IPS DF 6.9 (cell line): ENCODE data around the gene KCNB1.

Experiments used
- DNase-seq: peaks from one replicate; pipeline ENCODE4 v3.0.0-alpha.2; 2013; ENCODE audit warnings: low read depth, low spot score
- H3K27ac ChIP-seq: one replicate; pipeline ENCODE4 v1.5.1; 2013; ENCODE audit warnings: low read length, control low read depth
- H3K27me3 ChIP-seq: 2 replicates; pipeline ENCODE4 v1.6.1; 2013; ENCODE audit warnings: mild to moderate bottlenecking, low read length; ENCODE audit not compliant: control insufficient read depth, insufficient read depth
- H3K36me3 ChIP-seq: 2 replicates; pipeline ENCODE4 v1.6.1; 2013; ENCODE audit warnings: low read length; ENCODE audit not compliant: control insufficient read depth, insufficient read depth
- H3K4me1 ChIP-seq: 2 replicates; pipeline ENCODE4 v1.6.1; 2013; ENCODE audit warnings: low read length; ENCODE audit not compliant: control insufficient read depth, insufficient read depth
- H3K4me3 ChIP-seq: 2 replicates; pipeline ENCODE4 v1.5.1; 2013; ENCODE audit warnings: mild to moderate bottlenecking, low read length
- H3K9me3 ChIP-seq: 2 replicates; pipeline ENCODE4 v1.6.1; 2013; ENCODE audit warnings: low read length, inconsistent platforms; ENCODE audit not compliant: control insufficient read depth, insufficient read depth
- WGBS: extraction: QIAGEN DNeasy Blood & Tissue Kit; methylation state at CpG from one replicate; pipeline ENCODE4 v1.1.7; 2013; ENCODE audit warnings: mixed read lengths, missing lambda C conversion rate; ENCODE audit not compliant: insufficient read length, insufficient coverage; 5-methylcytosine and 5-hydroxymethylcytosine counted together

Gene KCNB1

DNA sequence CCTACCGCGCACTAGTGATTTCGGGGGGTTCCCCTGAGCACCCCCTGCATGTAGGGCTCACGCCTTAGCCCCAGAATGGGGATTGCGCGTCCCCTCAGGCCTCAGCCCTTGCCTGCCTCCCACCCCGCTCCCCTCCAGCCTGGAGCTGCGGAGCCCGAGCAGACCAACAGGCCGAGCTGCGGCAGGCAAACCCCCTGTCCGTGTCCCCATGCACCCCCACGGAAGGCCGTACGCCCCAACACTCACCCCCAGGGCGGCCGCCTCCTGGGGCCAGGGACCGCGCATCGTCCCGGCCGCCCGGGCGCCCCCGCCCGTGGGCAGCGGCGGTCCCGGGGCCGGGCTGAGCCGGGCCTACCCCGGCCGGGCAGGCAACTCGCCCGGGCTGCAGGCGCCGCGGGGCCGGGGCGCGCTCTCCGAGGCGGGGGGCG, 1.2 kb upstream of the KCNB1 start:
- H3K4me3 ChIP-seq, result peak overlapping the region; percentile 50; the same call in 1 of the 2 replicates
- no CpG with 5 or more reads among the region's 44 CpGs for WGBS
- no peaks in the 10 kb centered on the region for H3K27me3 ChIP-seq
- DNase-seq, result no peak
- H3K36me3 ChIP-seq, result no peaks in the 10 kb centered on the region; the same call in 1 of the 2 replicates
- H3K4me1 ChIP-seq, result peaks cover 2% of the 10 kb centered on the region; the same call in 1 of the 2 replicates
- no peak overlapping the region for H3K27ac ChIP-seq
- H3K9me3 ChIP-seq, result no peaks in the 10 kb centered on the region

DNA sequence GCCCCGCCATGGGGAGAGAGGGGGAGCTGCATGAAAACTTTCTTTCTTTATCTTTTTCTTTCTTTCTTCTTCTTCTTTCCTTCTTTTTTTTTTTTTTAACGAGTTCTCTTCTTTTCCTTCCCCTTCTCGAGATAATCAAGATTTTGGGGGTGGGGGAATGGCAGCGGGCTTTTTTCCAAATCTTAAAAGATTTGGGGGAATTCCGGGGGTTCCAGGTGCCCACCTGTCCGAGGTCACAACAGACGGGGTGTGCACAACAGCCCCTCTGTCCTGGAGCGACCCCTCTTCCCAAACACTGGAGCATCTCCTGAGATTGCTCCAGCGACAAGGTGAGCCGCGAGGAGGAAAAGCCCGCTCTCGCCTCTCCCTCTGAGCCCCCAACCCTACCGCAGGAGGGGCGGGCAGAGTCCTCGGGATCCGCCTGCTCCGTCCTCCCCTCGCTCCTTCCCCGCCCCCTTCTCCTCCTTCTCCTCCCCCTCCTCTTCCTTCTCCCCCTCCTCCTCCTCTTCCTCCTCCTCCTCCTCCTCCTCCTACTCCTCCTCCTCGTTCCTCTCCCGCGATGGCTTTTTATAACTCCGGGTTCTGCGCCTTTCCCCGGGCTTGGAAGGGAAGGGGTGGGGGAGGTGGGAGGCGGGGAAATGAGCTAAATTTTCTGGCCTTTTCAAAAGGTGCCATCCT, 689 bp upstream of the KCNB1 start:
- Histone ChIP-seq H3K4me3 (peak overlapping the region; percentile 50; the same call in 1 of the 2 replicates), H3K27ac (no peak overlapping the region), H3K9me3 (no peaks in the 10 kb centered on the region), H3K36me3 (no peaks in the 10 kb centered on the region; the same call in 1 of the 2 replicates), H3K4me1 (peaks cover 2% of the 10 kb centered on the region; the same call in 1 of the 2 replicates), H3K27me3 (no peaks in the 10 kb centered on the region)
- WGBS, result no CpG with 5 or more reads among the region's 27 CpGs
- no peak for DNase-seq

DNA sequence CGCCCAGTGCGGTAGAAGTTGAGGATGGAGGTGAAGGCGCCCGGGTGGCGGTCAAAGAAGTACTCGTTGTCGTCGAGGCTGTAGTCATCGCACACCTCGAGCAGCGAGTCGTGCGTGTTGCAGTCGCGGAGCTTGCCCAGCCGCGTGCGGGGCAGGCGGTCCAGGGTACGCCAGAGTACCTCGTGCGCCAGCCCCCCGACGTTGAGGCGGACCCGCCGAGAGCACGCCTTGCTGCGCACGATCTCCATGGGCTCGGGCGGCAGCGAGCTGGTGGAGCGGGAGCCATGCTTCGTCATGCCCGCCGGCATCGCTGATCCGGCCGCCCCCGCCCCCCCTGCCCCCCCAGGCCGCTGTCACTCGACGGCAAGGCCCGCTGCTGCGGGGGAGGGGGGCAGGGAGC, 295 bp downstream of the KCNB1 start:
- DNase-seq, result no peak
- Histone ChIP-seq H3K27me3 (no peaks in the 10 kb centered on the region), H3K9me3 (no peaks in the 10 kb centered on the region), H3K36me3 (no peaks in the 10 kb centered on the region; the same call in 1 of the 2 replicates), H3K4me1 (peaks cover 2% of the 10 kb centered on the region; the same call in 1 of the 2 replicates), H3K27ac (no peak overlapping the region), H3K4me3 (no peak overlapping the region)
- WGBS, result no CpG with 5 or more reads among the region's 46 CpGs

DNA sequence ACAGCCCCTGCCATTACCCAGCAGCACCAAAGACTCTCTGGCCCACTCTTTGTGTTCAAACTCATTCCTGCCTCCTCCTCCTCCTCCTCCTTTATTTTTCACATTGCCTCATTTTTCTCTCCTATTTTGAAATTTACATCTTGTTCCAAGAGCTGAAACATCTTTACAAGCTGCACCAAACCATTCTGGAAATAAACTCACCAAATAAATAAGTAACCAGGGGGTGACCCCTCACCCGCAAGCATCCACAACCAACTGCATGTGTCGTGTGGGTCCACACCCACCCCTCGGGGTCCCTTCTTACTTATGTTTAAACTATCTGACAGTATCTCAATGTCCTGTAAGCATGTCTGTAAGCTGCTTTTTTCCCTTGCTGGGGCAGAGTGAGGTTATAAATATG, 1.4 kb downstream of the KCNB1 start:
- no CpG with 5 or more reads among the region's 3 CpGs for WGBS
- Histone ChIP-seq H3K4me3 (no peak overlapping the region), H3K27ac (no peak overlapping the region), H3K4me1 (peaks cover 2% of the 10 kb centered on the region; the same call in 1 of the 2 replicates), H3K27me3 (no peaks in the 10 kb centered on the region), H3K9me3 (no peaks in the 10 kb centered on the region), H3K36me3 (no peaks in the 10 kb centered on the region; the same call in 1 of the 2 replicates)
- no peak for DNase-seq

GRCh38 chr20:49480236-49480635, 2.2 kb downstream of the KCNB1 start:
- no peak overlapping the region for H3K4me3 ChIP-seq
- no peaks in the 10 kb centered on the region; the same call in 1 of the 2 replicates for H3K36me3 ChIP-seq
- no CpG with 5 or more reads among the region's 3 CpGs for WGBS
- peaks cover 2% of the 10 kb centered on the region; the same call in 1 of the 2 replicates for H3K4me1 ChIP-seq
- no peaks in the 10 kb centered on the region for H3K9me3 ChIP-seq
- no peak for DNase-seq
- H3K27me3 ChIP-seq, result no peaks in the 10 kb centered on the region
- no peak overlapping the region for H3K27ac ChIP-seq

- Histone ChIP-seq H3K4me1 (peaks cover 2% of the 10 kb centered on the region; the same call in 1 of the 2 replicates), H3K27me3 (no peaks in the 10 kb centered on the region), H3K9me3 (no peaks in the 10 kb centered on the region), H3K4me3 (no peak overlapping the region), H3K27ac (no peak overlapping the region), H3K36me3 (no peaks in the 10 kb centered on the region; the same call in 1 of the 2 replicates)
- DNase-seq, result no peak
- WGBS, result no CpG with 5 or more reads among the region's 6 CpGs
Measured at GRCh38 chr20:49479785-49480184, 2.7 kb downstream of the KCNB1 start.

GRCh38 chr20:49478754-49479689, 3.4 kb downstream of the KCNB1 start:
- H3K4me3 ChIP-seq, result no peak overlapping the region
- no peak overlapping the region for H3K27ac ChIP-seq
- WGBS, result no CpG with 5 or more reads among the region's 5 CpGs
- H3K9me3 ChIP-seq, result no peaks in the 10 kb centered on the region
- peaks cover 2% of the 10 kb centered on the region; the same call in 1 of the 2 replicates for H3K4me1 ChIP-seq
- H3K36me3 ChIP-seq, result no peaks in the 10 kb centered on the region; the same call in 1 of the 2 replicates
- DNase-seq, result no peak
- no peaks in the 10 kb centered on the region for H3K27me3 ChIP-seq

- no peaks in the 10 kb centered on the region for H3K9me3 ChIP-seq
- peaks cover 2% of the 10 kb centered on the region; the same call in 1 of the 2 replicates for H3K4me1 ChIP-seq
- no peak for DNase-seq
- no peaks in the 10 kb centered on the region; the same call in 1 of the 2 replicates for H3K36me3 ChIP-seq
- no peak overlapping the region for H3K4me3 ChIP-seq
- H3K27ac ChIP-seq, result no peak overlapping the region
- no CpG with 5 or more reads among the region's 7 CpGs for WGBS
- no peaks in the 10 kb centered on the region for H3K27me3 ChIP-seq
Measured at GRCh38 chr20:49478266-49478665, 4.2 kb downstream of the KCNB1 start.

DNA sequence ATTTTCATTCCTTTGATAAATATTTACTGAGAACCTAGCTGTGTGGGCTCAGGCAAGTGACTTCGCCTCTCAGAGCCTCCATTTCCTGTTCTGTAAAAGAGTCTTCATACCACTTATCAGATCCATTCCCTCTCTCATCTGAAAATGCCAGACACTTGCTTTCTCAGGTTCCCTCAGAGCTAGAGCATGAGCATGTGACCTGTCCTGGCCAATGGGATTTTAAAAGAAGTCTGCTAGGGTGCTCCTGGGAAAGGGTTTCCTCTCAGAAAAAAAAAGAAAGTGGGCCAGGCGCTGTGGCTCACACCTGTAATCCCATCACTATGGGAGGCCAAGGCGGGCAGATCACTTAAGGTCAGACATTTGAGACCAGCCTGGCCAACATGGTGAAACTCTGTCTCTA, 5.3 kb downstream of the KCNB1 start:
- Histone ChIP-seq H3K9me3 (no peaks in the 10 kb centered on the region), H3K27me3 (no peaks in the 10 kb centered on the region), H3K4me1 (peaks cover 1% of the 10 kb centered on the region; the same call in 1 of the 2 replicates), H3K36me3 (no peaks in the 10 kb centered on the region; the same call in 1 of the 2 replicates), H3K27ac (no peak overlapping the region), H3K4me3 (no peak overlapping the region)
- DNase-seq, result no peak
- no CpG with 5 or more reads among the region's 3 CpGs for WGBS

GRCh38 chr20:49476016-49476355, 6.5 kb downstream of the KCNB1 start:
- H3K4me3 ChIP-seq, result no peak overlapping the region
- DNase-seq, result no peak
- H3K27ac ChIP-seq, result no peak overlapping the region
- H3K4me1 ChIP-seq, result no peaks in the 10 kb centered on the region
- WGBS, result no CpG with 5 or more reads among the region's 7 CpGs
- H3K36me3 ChIP-seq, result no peaks in the 10 kb centered on the region
- H3K9me3 ChIP-seq, result no peaks in the 10 kb centered on the region
- H3K27me3 ChIP-seq, result no peaks in the 10 kb centered on the region
